ENCODE measurements around the gene CPTP.
A peak's percentile ranks its signal among the peaks of the same experiment; 100 is the strongest.

Gene CPTP

GRCh38 chr1:1324524-1325287 lies at the start of gene CPTP, which contains the start of gene INTS11:
Gene CPTP, plus strand, starts transcription at chr1:1324802. Its CDS starts 2,109 bp downstream, at chr1:1326911.
Gene INTS11, minus strand, starts transcription at chr1:1324660. Its CDS starts 52 bp downstream, at chr1:1324608.
- peak; percentile 95 for DNase-seq (ENCODE audit: low read depth)

- DNase-seq (ENCODE audit: low read depth) = no peak
These were observed 49.6 kb upstream of the CPTP start for GRCh38 chr1:1274931-1275431.

- no peak for DNase-seq (ENCODE audit: low read depth)
These were observed 48.8 kb upstream of the CPTP start for GRCh38 chr1:1275836-1276235.

GRCh38 chr1:1278620-1279019 lies 46.0 kb upstream of the CPTP start:
- DNase-seq (ENCODE audit: low read depth) = no peak

GRCh38 chr1:1279028-1279427 lies 45.6 kb upstream of the CPTP start:
- no peak for DNase-seq (ENCODE audit: low read depth)

GRCh38 chr1:1280782-1281481 lies 43.7 kb upstream of the CPTP start:
- no peak for DNase-seq (ENCODE audit: low read depth)

- no peak for DNase-seq (ENCODE audit: low read depth)
These were observed 42.9 kb upstream of the CPTP start for GRCh38 chr1:1281533-1282321.

GRCh38 chr1:1282998-1283397 lies 41.6 kb upstream of the CPTP start:
- no peak for DNase-seq (ENCODE audit: low read depth)

- DNase-seq (ENCODE audit: low read depth) = no peak
These were observed 40.8 kb upstream of the CPTP start for GRCh38 chr1:1283821-1284220.

GRCh38 chr1:1284221-1285101 lies 40.1 kb upstream of the CPTP start:
- DNase-seq (ENCODE audit: low read depth) = no peak

- no peak for DNase-seq (ENCODE audit: low read depth)
These were observed 39.5 kb upstream of the CPTP start for GRCh38 chr1:1285102-1285571.

GRCh38 chr1:1285611-1286311 lies 38.8 kb upstream of the CPTP start:
- no peak for DNase-seq (ENCODE audit: low read depth)

GRCh38 chr1:1286313-1287261 lies 38.0 kb upstream of the CPTP start:
- no peak for DNase-seq (ENCODE audit: low read depth)

GRCh38 chr1:1287288-1288110 lies 37.1 kb upstream of the CPTP start:
- DNase-seq (ENCODE audit: low read depth) = no peak

GRCh38 chr1:1290238-1290731 lies 34.3 kb upstream of the CPTP start:
- DNase-seq (ENCODE audit: low read depth) = peak; percentile 27

- no peak for DNase-seq (ENCODE audit: low read depth)
These were observed 33.5 kb upstream of the CPTP start for GRCh38 chr1:1291023-1291528.

- DNase-seq (ENCODE audit: low read depth) = peak; percentile 33
These were observed 32.8 kb upstream of the CPTP start for GRCh38 chr1:1291548-1292441.
